Measurements from ENCODE around the gene KIF26B. TPM values are rescaled to one million over a fixed set of nuclear protein-coding genes. Genes with fewer than 3 reads are reported as not detected.

KIF26B gene
- total RNA-seq, 1 experiment from 2014 or later: 1.6 TPM

GRCh38 chr1:245180496-245181157 is 25.8 kb downstream of the KIF26B start:
- intact Hi-C loops (cut with micrococcal nuclease): no loop called here
- Mint-ChIP-seq H3K9me3 (ENCODE audit: unreplicated experiment) (no peaks in the 10 kb centered on the region), H3K4me1 (ENCODE audit: insufficient read depth, unreplicated experiment) (no peaks in the 10 kb centered on the region), H3K36me3 (ENCODE audit: insufficient read depth, unreplicated experiment) (no peaks in the 10 kb centered on the region), H3K27me3 (ENCODE audit: insufficient read depth, unreplicated experiment) (no peaks in the 10 kb centered on the region), H3K27ac (ENCODE audit: low read depth, unreplicated experiment) (no peak overlapping the region), H3K4me3 (ENCODE audit: unreplicated experiment) (no peak overlapping the region)
- no peak for TF ChIP-seq CTCF (IDR thresholded peaks at IDR 0.05; ENCODE audit: unreplicated experiment)
- BruUV-seq (replicated peaks): no TSS peak
- no peak for DNase-seq (ENCODE audit: unreplicated experiment)
- CTCF ChIA-PET: interaction anchor here (0.6 to 3.0 kb wide), 5 partner anchors 12 to 393 kb away, joined by 3 to 16 read pairs (median 4); no protein-coding TSS in a partner anchor
- POLR2A ChIA-PET: interaction anchor here (0.6 kb wide), 4 partner anchors 133 to 1893 kb away, joined by 3 read pairs; no protein-coding TSS in a partner anchor

GRCh38 chr1:245181158-245181517 is 26.4 kb downstream of the KIF26B start:
- no peak for TF ChIP-seq CTCF (IDR thresholded peaks at IDR 0.05; ENCODE audit: unreplicated experiment)
- Mint-ChIP-seq H3K27me3 (ENCODE audit: insufficient read depth, unreplicated experiment) (no peaks in the 10 kb centered on the region), H3K27ac (ENCODE audit: low read depth, unreplicated experiment) (no peak overlapping the region), H3K9me3 (ENCODE audit: unreplicated experiment) (no peaks in the 10 kb centered on the region), H3K4me1 (ENCODE audit: insufficient read depth, unreplicated experiment) (no peaks in the 10 kb centered on the region), H3K36me3 (ENCODE audit: insufficient read depth, unreplicated experiment) (no peaks in the 10 kb centered on the region), H3K4me3 (ENCODE audit: unreplicated experiment) (no peak overlapping the region)
- ChIA-PET POLR2A (interaction anchor here (0.6 kb wide), 1 partner anchor 132 kb away, joined by 3 read pairs; no protein-coding TSS in a partner anchor), CTCF (interaction anchor here (0.7 to 3.0 kb wide), 4 partner anchors 14 to 134 kb away, joined by 3 to 16 read pairs (median 4); no protein-coding TSS in a partner anchor)
- intact Hi-C loops (cut with micrococcal nuclease): no loop called here
- BruUV-seq (replicated peaks): no TSS peak
- no peak for DNase-seq (ENCODE audit: unreplicated experiment)

GRCh38 chr1:245182028-245182427 is 27.2 kb downstream of the KIF26B start:
- TF ChIP-seq CTCF (IDR thresholded peaks at IDR 0.05; ENCODE audit: unreplicated experiment): no peak
- Mint-ChIP-seq H3K9me3 (ENCODE audit: unreplicated experiment) (no peaks in the 10 kb centered on the region), H3K27me3 (ENCODE audit: insufficient read depth, unreplicated experiment) (no peaks in the 10 kb centered on the region), H3K27ac (ENCODE audit: low read depth, unreplicated experiment) (no peak overlapping the region), H3K4me3 (ENCODE audit: unreplicated experiment) (no peak overlapping the region), H3K36me3 (ENCODE audit: insufficient read depth, unreplicated experiment) (no peaks in the 10 kb centered on the region), H3K4me1 (ENCODE audit: insufficient read depth, unreplicated experiment) (no peaks in the 10 kb centered on the region)
- POLR2A ChIA-PET: interaction anchor here (1.1 kb wide), 1 partner anchor 1269 kb away, joined by 3 read pairs; no protein-coding TSS in a partner anchor
- no peak for DNase-seq (ENCODE audit: unreplicated experiment)
- intact Hi-C loops (cut with micrococcal nuclease): no loop called here
- no TSS peak for BruUV-seq (replicated peaks)
- CTCF ChIA-PET: interaction anchor here (0.7 to 3.0 kb wide), 3 partner anchors 25 to 135 kb away, joined by 3 to 16 read pairs (median 3); no protein-coding TSS in a partner anchor

- DNase-seq (ENCODE audit: unreplicated experiment): no peak
- Mint-ChIP-seq H3K36me3 (ENCODE audit: insufficient read depth, unreplicated experiment) (no peaks in the 10 kb centered on the region), H3K9me3 (ENCODE audit: unreplicated experiment) (no peaks in the 10 kb centered on the region), H3K4me3 (ENCODE audit: unreplicated experiment) (no peak overlapping the region), H3K4me1 (ENCODE audit: insufficient read depth, unreplicated experiment) (no peaks in the 10 kb centered on the region), H3K27ac (ENCODE audit: low read depth, unreplicated experiment) (no peak overlapping the region), H3K27me3 (ENCODE audit: insufficient read depth, unreplicated experiment) (no peaks in the 10 kb centered on the region)
- BruUV-seq (replicated peaks): no TSS peak
- intact Hi-C loops (cut with micrococcal nuclease): no loop called here
- POLR2A ChIA-PET: no interaction called here
- CTCF ChIA-PET: interaction anchor here (0.9 kb wide), 1 partner anchor 475 kb away, joined by 3 read pairs; no protein-coding TSS in a partner anchor
- no peak for TF ChIP-seq CTCF (IDR thresholded peaks at IDR 0.05; ENCODE audit: unreplicated experiment)
Measured at GRCh38 chr1:245183429-245183828, 28.6 kb downstream of the KIF26B start.
